HG02571 (cell line): ENCODE measurements around the gene COL23A1.

ENCODE experiments used
- ATAC-seq: cut with Tn5 transposase; IDR thresholded peaks from one replicate; pipeline ENCODE4 v1.9.1; 2021; ENCODE audit warnings: mild to moderate bottlenecking, moderate library complexity; ENCODE audit not compliant: unreplicated experiment

The COL23A1 gene

DNA sequence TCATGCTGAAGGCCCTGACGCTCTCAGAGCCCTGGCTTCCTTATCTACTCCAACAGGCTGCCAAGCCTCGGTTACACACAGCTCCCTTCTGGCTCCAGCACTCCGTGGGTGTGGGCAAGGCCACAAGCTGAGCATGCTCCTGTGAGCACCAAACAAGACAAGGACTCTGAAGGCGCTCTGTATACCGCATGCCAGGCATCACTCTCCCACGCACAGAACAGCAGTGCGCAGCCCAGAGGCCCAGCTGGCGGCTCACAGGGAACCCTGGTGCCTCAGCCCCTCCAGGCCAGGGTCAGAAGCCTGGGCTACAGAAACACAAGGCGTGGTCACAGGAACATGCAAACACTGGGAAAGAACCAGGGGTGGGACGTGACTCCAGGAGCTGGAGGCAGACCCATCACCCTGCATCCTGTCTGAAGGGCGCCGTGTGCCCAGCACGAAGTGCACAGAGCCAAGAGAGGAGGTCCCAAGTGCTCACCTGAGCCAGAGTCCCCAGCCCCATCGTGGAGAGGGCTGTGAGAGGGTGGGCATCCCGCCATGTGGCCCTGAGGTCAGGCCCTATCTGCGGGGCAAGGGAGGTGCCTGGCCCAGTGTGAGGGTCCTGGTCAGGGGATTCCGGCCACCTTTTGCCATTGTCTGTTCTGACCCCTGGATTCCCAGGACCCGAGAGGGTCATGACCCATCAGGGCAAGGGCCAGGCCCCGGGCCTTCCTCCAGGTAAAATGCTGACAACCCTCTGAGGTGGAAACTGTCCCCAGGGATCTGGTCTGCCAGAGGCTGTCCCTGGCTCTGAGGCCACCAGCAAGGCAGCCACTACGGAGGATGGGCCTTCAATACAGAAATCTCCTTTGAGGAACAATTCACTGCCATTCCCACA is 54.7 kb downstream of the COL23A1 start:
- no peak for ATAC-seq

DNA sequence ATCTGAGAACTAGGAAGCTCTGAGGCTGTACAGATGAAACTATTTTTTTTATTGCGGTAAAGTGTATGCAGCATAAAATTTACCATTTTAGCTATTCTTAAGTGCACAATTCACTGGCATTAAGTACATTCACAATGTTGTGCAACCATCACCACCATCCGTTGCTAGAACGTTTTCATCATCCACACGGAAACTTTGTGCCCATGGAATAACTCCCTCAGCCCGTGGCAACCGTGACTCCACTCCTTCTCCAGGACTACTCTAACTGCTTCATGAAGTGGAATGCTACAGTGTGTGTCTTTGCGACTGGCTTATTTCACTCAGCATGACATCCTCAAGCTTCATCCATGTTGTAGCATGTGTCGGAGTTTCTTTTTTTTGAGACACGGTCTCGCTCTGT is 57.1 kb downstream of the COL23A1 start:
- ATAC-seq: no peak

DNA sequence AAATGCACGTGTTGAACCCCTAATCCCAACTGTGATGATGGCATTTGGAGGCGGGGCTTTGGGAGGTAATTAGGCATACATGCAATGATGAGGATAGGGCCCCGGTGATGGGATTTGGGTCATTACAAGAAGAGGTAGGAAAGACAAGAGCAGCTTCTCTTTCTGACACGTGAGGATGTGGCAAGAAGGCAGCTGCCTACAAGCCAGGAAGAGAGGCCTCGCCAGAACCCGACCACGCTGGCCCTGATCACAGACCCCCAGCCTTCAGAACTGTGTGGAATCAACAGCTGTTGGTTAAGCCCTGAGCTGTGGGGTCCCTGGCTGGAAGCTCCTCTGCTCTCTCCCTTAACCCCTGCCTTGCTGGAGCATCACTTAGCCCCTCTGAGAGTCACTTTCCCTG is 57.5 kb downstream of the COL23A1 start:
- ATAC-seq: no peak

DNA sequence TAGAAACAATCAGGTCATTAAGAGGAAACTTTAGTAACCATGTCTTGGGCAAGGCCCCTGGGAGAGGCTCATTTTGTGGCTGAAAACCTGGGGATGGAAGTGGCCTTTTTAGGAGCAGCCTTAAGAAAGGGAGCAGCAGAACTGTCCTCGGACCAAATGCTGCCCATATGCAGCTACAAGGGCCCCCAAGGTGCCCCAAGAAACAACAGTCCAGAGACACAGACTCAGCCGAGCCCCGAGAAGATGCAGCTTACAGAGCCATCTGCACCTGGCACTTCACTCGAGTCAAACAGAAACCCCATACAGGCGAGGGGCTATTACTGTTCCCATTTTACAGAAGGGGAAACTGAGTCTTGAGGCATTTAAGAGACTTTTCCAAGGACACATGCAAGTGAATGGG is 58.0 kb downstream of the COL23A1 start:
- ATAC-seq: no peak

GRCh38 chr5:178531786-178532185 is 58.4 kb downstream of the COL23A1 start:
- ATAC-seq: no peak

- ATAC-seq: no peak
Measured at GRCh38 chr5:178530526-178530925, 59.7 kb downstream of the COL23A1 start.

DNA sequence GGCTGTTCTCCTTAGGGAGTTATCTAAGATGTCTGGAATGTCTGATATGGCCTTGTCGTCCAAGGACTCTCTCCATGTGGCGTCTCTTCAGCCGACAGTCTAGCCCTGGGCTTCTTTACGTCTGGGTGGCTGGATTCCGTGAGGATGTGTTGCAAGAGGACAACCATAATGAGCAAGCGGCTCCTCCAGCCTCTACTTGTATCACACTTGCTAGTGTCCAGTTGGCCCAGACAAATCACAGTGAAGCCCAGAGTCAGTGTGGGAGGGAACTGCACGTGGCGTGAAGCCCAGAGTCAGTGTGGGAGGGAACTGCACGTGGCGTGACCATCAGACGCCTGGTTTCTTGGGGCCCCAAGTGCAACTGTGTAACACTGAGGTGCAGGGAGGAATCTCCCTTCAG is 61.1 kb downstream of the COL23A1 start:
- ATAC-seq: no peak

DNA sequence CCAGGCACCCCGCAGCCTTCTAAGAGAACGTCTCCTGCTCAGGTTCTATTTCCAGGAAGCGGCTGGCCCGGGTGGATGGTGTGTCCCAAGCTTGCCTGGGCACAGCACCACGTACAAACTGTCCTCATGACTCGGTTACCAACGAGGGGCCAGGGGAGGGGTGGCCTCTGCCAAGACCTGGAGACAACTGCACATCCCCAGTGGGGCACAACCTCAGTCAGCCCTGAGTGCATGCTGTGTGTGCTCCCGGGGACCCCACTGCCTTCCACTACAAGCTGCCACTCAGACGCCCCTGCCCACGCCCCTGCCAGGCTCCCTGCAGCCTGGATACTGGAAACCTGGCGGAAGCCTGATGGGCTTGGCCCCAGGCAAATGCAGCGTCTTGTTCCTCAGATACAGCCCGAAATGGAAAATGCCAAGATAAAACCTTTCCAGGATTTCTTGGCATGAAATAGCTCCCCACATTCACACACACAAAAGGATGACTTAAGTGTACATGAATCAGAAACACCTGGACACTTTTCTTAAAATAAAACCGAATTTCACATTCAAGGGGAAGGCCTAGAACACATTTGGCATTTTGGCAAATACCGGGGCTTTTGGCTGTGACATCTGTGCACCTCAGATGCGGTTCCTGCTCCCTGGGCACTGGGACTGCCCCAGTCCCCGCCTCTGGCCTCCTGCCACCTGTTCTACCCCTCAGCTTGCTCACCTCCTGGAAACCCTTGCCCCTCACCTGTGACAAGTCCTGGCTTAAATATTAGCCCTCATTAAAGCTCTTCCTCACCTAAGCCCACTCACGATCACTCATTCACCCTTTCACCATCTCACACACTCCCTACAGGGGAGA is 62.5 kb downstream of the COL23A1 start:
- no peak for ATAC-seq

DNA sequence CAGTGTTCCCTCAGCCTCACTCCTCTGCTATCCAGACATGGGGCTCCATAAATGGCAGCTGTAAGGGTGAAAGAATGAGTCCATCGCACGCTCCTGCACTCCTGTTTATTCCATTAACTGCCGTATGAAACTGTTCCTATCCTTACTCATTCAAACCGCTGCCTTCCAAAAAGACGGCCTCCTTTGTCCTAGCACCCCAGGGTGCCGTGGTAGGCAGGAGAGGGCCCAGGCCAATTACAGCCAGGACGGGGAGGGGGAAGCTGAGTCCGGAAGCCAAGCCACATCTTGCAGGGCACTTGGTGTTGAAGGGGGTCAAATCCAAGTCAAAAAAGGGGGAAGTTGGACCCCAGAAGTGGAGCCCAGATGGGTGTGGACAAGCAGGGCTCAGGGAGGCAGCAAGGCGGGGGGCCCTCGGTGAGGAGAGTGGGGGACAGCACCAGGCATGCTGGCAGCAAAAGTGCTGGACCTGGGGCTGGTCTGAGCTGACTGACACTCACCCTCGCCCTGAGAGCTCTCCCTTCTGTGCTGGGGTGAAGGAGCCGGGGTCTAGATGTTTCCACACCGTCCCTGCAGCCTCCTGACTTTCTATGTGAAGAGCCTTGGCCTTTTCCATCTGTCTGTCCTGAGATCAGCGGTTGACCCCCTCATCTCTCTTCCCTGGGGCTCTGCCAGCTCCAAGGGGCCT is 63.3 kb downstream of the COL23A1 start:
- ATAC-seq: no peak

DNA sequence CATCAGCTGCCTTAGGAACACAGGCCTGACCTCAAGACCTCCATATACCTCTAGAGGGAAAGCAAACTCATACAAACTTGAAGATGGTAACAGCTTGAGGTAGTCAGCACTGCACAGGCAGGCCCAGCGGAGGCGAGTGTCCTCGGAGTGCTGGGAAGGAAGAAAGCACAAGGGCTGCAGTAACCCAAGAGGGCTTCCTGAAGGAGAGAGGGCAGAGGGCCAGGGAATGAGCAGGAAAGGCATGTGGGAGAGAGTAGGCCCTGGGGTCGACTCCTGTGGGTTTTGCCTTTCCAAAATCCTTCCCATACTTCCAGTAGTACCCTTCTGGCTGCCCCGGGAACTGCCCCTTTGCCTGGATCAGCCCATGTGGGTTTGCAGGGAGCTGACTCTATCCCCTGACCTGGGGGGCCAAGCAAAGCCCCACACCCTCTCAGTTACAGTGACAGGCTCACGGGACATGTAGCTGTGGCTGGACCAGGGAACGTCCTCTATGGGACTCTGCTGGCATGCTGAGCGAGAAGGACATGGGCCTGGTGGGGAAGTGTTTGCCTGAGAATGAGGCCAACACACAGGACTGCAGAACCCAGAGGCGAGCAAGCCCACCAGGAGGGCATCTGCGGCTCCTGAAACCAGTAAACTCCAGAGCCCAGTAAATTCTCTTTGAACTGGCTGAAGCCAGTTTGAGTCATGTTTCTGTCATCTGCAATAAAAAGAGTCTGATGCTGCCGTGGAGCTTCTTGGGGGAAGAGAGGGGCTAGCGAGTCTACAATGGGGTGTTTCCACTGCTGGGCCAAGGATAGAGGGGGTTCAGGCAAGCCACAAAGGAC is 64.1 kb downstream of the COL23A1 start:
- ATAC-seq: no peak

- no peak for ATAC-seq
Measured at GRCh38 chr5:178524093-178524882, 65.9 kb downstream of the COL23A1 start.

GRCh38 chr5:178522361-178522760 is 67.8 kb downstream of the COL23A1 start:
- no peak for ATAC-seq

GRCh38 chr5:178520851-178521250 is 69.3 kb downstream of the COL23A1 start:
- no peak for ATAC-seq

DNA sequence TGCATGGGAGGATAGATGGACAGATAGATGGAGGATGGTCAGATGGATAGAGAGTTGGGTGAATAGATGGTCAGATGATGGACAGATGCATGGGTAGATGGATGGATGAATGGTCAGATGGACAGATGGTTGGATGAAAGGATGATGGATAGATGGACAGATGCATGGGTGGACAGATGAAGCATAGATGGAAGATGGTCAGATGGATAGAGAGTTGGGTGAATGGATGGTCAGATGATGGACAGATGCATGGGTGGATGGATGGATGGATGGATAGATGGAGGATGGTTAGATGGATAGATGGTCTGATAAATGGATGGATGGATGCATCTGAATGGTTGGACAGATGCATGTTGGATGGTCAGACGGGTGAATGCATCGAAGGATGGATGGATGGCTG is 70.4 kb downstream of the COL23A1 start:
- ATAC-seq: no peak

DNA sequence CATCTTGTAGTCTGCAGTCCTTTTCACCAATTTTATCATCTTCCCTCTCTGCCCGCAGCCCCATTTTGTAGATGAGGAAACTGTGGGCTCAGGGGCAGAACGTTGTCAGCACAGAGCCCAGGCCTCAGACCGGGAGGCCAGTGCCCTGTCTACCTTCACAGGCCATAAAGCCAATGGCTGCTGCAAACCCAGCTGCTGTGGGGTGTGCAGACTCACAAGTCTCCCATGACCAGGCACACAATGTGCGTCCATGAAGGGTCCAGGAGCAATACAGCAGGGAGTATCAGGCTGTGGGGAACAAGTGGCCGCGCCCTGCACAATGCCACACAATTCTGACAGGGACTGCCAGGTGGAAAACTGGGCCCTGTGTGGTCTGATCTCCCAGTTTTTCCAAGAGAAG is 71.0 kb downstream of the COL23A1 start:
- ATAC-seq: no peak

DNA sequence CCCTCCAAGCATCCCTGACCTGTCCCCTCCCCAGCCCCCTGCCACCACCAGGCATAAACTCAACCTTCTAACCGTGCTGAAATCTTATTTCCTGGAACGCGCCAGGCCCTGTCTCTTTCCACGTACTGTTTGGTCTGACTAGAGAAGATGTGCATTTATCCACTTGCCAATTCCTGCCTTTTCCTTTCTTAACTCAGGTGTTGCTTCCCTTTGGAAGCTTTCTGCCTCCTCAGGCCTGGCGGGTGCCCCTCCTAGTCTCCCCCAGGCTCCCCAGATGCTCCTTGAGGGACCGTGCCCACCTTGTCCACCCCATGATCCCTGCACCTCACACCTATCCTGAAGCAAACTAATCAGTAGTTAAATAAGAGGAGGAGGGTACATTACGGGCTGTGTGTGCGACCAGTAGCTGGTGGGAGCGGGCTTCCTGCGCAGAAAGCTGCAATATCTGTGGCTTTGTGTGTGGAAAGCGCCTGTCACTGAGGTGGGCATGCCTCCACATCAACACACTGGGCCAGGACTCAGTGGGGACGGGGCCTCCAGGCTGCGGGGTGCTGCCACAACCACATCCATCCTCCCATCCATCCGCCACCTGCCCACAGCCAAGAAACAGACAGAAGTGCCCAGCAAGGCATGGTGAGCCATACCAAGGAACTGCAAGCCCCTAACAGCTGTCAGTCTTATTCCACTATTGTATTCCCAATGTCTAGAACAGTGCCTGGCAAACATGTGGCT is 73.5 kb downstream of the COL23A1 start:
- ATAC-seq: no peak

- ATAC-seq: no peak
Measured at GRCh38 chr5:178515776-178516503, 74.3 kb downstream of the COL23A1 start.

DNA sequence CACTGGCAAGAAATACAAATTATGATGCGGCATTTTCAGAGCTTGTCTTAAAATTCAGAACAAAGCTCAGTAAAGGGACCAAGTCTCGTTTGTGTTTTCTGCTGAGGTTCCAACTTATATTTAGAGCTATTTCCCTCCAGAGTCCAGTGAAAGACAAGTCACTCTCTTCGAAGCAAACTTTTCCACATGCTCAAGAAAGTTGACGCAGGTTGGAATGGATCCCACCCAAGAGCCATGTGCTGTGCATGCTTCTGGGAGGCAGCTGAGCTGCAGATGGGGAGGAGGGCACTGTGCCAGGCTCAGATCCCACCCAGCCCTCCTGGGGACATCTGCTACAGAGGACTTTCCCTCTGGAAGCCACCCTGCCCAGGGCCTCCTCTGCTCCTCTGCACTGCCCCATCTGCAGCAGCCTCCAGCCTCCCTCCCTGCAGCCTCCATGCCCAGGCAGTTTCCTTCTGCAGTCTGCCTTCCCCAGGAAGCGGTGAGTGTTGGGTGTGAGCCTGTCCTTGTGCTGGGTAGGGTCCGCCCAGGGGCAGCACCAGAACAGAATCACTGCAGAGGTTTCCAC is 75.3 kb downstream of the COL23A1 start:
- ATAC-seq: no peak
